Body of pancreas (tissue), 4 donors: ENCODE measurements around the gene RAPH1. TPM values are rescaled to one million over a fixed set of nuclear protein-coding genes. Genes with fewer than 3 reads are reported as not detected.
"Not testable (repeated sequence)": the region's sequence is repeated elsewhere in the genome, so short reads cannot be mapped to it uniquely, and the experiment has no call there.

ENCODE experiments used
- ATAC-seq: fragments of 150-250 bp; one replicate; pipeline ENCODE4 v1.9.1; 2016
- DNase-seq, 4 donors: peaks; one replicate each; pipeline ENCODE4 v3.0.0-alpha.2; 2019
- H3K27ac ChIP-seq, 4 donors: fragments of 200-600 bp; sonication (generic); 1 replicate in 3 of 4; 2 replicates in 1 of 4; pipeline versions ENCODE4 v1.5.1 to v1.6.1; 2016 to 2019; ENCODE audit warnings: mild to moderate bottlenecking in 1 of 4, mixed read lengths in 1 of 4, moderate library complexity in 1 of 4
- H3K27me3 ChIP-seq, 2 donors: fragments of 200-600 bp; sonication (generic); one replicate each; pipeline ENCODE4 v1.6.0; 2016; ENCODE audit warnings: mild to moderate bottlenecking in 1 of 2
- H3K36me3 ChIP-seq, 2 donors: fragments of 200-600 bp; sonication (generic); replicated peaks in 1 of 2; 2 replicates each; pipeline ENCODE4 v1.5.1; 2016; ENCODE audit warnings: low read depth in 2 of 2; ENCODE audit not compliant: insufficient read depth in 1 of 2
- H3K4me1 ChIP-seq: fragments of 200-600 bp; sonication (generic); one replicate; pipeline ENCODE4 v1.6.0; 2016
- H3K4me3 ChIP-seq, 2 donors: fragments of 200-600 bp; sonication (generic); 1 replicate in 1 of 2; 2 replicates in 1 of 2; pipeline ENCODE4 v1.5.1; 2016 to 2019
- H3K9me3 ChIP-seq, 3 donors: fragments of 200-600 bp; sonication (generic); 1 replicate in 2 of 3; 2 replicates in 1 of 3; pipeline ENCODE4 v1.5.1; 2016
- CTCF ChIP-seq, 7 experiments: fragments of 450-650 bp in 4 of 7; fragments of 200-600 bp in 3 of 7; sonication (generic) in 3 of 7; IDR thresholded peaks; one replicate each; pipeline ENCODE4 v1.5.1; 2016 to 2019; ENCODE audit warnings: antibody characterized with exemption in 7 of 7
- POLR2A ChIP-seq, 3 donors: fragments of 450-650 bp; IDR thresholded peaks; one replicate each; pipeline ENCODE4 v1.6.1; 2016; ENCODE audit warnings: antibody characterized with exemption in 3 of 3, mild to moderate bottlenecking in 2 of 3
- WGBS, 2 donors: methylation state at CpG; one replicate each; pipeline ENCODE4 v1.1.5; 2017; 5-methylcytosine and 5-hydroxymethylcytosine counted together
- intact Hi-C: fragments of 100-400 bp; cut with DNase I; formaldehyde crosslinking; loops from one replicate; pipeline ENCODE4 v1.15.1; 2023
- total RNA-seq, 2 donors: library from RNA; depleted of rRNA; stranded (reverse); fragments of >200 nt; gene quantifications; one replicate each; pipeline ENCODE4 v1.1.0, GENCODE V29; 2016

The RAPH1 gene
- total RNA-seq, 2 donors from 2014 or later = 11.9 TPM

DNA sequence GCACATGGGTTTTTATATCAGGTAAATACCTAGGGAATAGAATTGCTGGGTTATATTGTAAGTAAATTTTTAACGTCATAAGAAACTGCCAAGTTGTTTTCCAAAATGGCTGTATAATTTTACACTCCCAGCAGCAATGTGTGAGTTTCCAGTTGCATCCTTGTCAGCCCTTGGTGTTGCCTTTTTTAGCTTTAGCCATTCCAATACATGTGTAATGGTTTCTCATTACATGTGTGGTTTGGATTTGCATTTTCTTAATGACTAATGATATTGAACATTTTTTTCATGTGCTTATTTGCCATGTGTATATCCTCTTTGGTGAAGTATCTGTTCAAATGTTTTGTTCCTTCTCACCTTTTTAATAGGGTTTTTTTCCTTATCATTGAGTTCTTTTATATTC lies 136.1 kb downstream of the RAPH1 start:
- Histone ChIP-seq H3K4me1 (no peaks in the 10 kb centered on the region), H3K36me3 (no peaks in the 10 kb centered on the region), H3K9me3 (no peaks in the 10 kb centered on the region), H3K27me3 (no peaks in the 10 kb centered on the region), H3K27ac (no peak overlapping the region), H3K4me3 (no peak overlapping the region)
- ATAC-seq = no peak
- DNase-seq = no peak
- intact Hi-C loops = no loop called here
- 96 to 100% methylated on average over 1 of the region's 1 CpG for WGBS, 2 donors
- TF ChIP-seq POLR2A (IDR thresholded peaks at IDR 0.05) (no peak), CTCF (IDR thresholded peaks at IDR 0.05) (no peak)

GRCh38 chr2:203396667-203397066 lies 138.4 kb downstream of the RAPH1 start:
- WGBS, 2 donors = 65 to 67% methylated on average over 1 of the region's 1 CpG
- no peak overlapping the region for H3K4me3 ChIP-seq
- ATAC-seq (no peak), DNase-seq (no peak)
- no peaks in the 10 kb centered on the region for H3K27me3 ChIP-seq
- no peaks in the 10 kb centered on the region for H3K36me3 ChIP-seq
- TF ChIP-seq POLR2A (IDR thresholded peaks at IDR 0.05) (no peak), CTCF (IDR thresholded peaks at IDR 0.05) (peak in 2 of 7 experiments; percentile 8 to 10)
- no peak overlapping the region for H3K27ac ChIP-seq
- no peaks in the 10 kb centered on the region for H3K4me1 ChIP-seq
- intact Hi-C loops = no loop called here
- no peaks in the 10 kb centered on the region for H3K9me3 ChIP-seq

DNA sequence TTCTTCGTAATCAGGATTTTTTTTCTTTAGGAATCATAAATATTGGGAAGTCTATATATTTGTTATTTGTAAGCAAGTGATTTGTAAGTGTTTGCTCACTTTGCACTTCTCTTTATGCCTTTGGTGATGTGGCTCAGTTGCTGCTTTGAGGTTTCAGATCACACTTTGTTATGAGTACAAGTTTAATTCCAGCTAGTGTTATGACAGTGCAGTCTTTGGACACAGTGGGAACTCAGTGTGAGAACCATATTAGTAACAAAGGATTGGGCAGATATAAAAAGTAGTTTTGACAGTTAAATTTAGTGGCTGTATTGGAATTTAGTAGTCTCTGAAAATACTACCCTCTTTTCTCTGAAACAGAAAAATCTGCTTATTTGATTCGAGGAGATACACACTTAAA lies 139.2 kb downstream of the RAPH1 start:
- no peaks in the 10 kb centered on the region for H3K4me1 ChIP-seq
- H3K9me3 ChIP-seq = no peaks in the 10 kb centered on the region
- intact Hi-C loops = no loop called here
- H3K36me3 ChIP-seq = no peaks in the 10 kb centered on the region
- DNase-seq = no peak
- no peak for TF ChIP-seq POLR2A (IDR thresholded peaks at IDR 0.05)
- no peak for TF ChIP-seq CTCF (IDR thresholded peaks at IDR 0.05)
- no peaks in the 10 kb centered on the region for H3K27me3 ChIP-seq
- H3K27ac ChIP-seq = no peak overlapping the region
- 95 to 100% methylated on average over 2 of the region's 2 CpGs for WGBS, 2 donors
- no peak for ATAC-seq
- no peak overlapping the region for H3K4me3 ChIP-seq

- Histone ChIP-seq H3K27me3 (no peaks in the 10 kb centered on the region), H3K4me3 (no peak overlapping the region), H3K9me3 (no peaks in the 10 kb centered on the region), H3K4me1 (no peaks in the 10 kb centered on the region), H3K27ac (no peak overlapping the region), H3K36me3 (no peaks in the 10 kb centered on the region)
- no peak for ATAC-seq
- TF ChIP-seq POLR2A (IDR thresholded peaks at IDR 0.05) = no peak
- TF ChIP-seq CTCF (IDR thresholded peaks at IDR 0.05) = no peak
- no peak for DNase-seq
- intact Hi-C loops = no loop called here
- 90 to 92% methylated on average over 9 of the region's 9 CpGs for WGBS, 2 donors
Observed at GRCh38 chr2:203394519-203395227, 140.4 kb downstream of the RAPH1 start.

- H3K36me3 ChIP-seq, intact Hi-C loops, H3K9me3 ChIP-seq, H3K4me3 ChIP-seq, ATAC-seq, H3K27me3 ChIP-seq, H3K4me1 ChIP-seq, DNase-seq, H3K27ac ChIP-seq: not testable (repeated sequence)
- 93 to 95% methylated on average over 6 of the region's 6 CpGs for WGBS, 2 donors
Observed at GRCh38 chr2:203388153-203388552, 146.9 kb downstream of the RAPH1 start.
